ENCODE measurements around the gene MAP4K2. TPM values are rescaled to one million over a fixed set of nuclear protein-coding genes. Genes with fewer than 3 reads are reported as not detected.
A peak's percentile ranks its signal among the peaks of the same experiment; 100 is the strongest.

MAP4K2 gene
- polyA plus RNA-seq, 1 of the 3 experiments (the other 2 are of a cell fraction) = 20.0 TPM

DNA sequence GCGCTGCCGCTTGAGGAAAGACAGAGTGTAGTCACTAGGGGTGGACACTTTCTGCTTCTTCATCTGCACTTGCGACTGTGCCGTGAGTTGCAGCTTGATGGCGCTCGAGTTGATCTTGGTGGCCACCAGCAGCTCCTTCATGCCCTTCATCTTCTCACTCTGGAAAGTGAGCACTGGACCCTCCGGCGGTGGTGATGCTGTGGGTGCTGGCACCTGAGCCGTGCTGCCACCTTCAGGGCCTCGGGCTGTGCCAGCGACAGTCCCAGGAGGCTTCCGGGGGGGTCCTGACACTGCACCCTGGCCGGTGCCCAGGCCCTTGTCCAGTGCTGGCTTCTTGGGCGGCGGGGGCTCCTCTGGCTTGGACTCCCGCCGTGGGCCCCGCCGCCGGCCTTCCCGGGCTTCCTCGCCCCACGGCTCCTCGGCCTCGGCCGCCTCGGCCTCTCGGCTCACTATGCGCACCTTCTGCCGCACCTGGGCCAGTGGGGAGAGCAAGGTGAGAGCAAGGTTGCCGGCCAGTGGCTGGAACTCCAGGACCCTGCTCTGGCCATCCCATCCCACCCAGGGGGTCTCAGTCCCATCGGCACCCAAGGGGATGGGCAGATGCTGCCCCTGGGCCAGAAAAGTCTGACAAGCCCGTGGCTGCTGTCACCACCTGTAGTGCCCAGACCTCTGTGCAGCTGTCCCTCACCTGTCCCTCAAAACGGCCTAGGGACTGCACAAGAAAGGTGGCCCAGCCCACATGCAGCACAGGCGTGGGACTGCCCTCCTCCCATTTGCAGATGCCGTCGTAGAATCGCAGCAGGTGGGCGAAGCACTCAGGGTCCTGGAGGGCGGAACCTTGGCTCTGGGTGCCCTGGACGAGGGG is 1.6 kb upstream of the MAP4K2 start:
- H3K4me2 ChIP-seq = peak overlapping the region; percentile 87
- CTCF ChIA-PET = interaction anchor here (1.0 to 3.3 kb wide), 5 partner anchors 8 to 116 kb away, joined by 3 to 20 read pairs (median 4); partner anchors contain the start of genes CDC42BPG and RASGRP2
- POLR2A ChIA-PET = interaction anchor here (0.7 kb wide), 1 partner anchor 26 kb away, joined by 3 read pairs; the partner anchor contains the start of gene SF1

More for the DNA sequence above, 1.6 kb upstream of the MAP4K2 start:
- peaks cover 0 to 36% of the 10 kb centered on the region in 2 experiments for H3K36me3 ChIP-seq (replicated peaks in 1 of 2; ENCODE audit: control insufficient read depth in 1 of 2, insufficient read depth in 2 of 2, low read length in 1 of 2)
- H3K79me2 ChIP-seq (ENCODE audit: insufficient read depth) = peaks cover 9% of the 10 kb centered on the region
- H2AFZ ChIP-seq (ENCODE audit: low read depth) = no peak overlapping the region
- DNase-seq = no peak
- H4K20me1 ChIP-seq (ENCODE audit: insufficient read depth) = no peaks in the 10 kb centered on the region
- peaks cover 3% of the 10 kb centered on the region for H3F3A ChIP-seq (replicated peaks; ENCODE audit: insufficient read depth)
- H3K9ac ChIP-seq = no peak overlapping the region
- WGBS (ENCODE audit: low lambda C conversion rate) = 91% methylated on average over 20 of the region's 41 CpGs
- no peaks in the 10 kb centered on the region for H3K9me2 ChIP-seq
- no peaks in the 10 kb centered on the region for H3K9me3 ChIP-seq
- H3K4me3 ChIP-seq (ENCODE audit: low read depth in 2 of 2, low read length in 1 of 2) = no peak overlapping the region
- TF ChIP-seq, protein P1, sequence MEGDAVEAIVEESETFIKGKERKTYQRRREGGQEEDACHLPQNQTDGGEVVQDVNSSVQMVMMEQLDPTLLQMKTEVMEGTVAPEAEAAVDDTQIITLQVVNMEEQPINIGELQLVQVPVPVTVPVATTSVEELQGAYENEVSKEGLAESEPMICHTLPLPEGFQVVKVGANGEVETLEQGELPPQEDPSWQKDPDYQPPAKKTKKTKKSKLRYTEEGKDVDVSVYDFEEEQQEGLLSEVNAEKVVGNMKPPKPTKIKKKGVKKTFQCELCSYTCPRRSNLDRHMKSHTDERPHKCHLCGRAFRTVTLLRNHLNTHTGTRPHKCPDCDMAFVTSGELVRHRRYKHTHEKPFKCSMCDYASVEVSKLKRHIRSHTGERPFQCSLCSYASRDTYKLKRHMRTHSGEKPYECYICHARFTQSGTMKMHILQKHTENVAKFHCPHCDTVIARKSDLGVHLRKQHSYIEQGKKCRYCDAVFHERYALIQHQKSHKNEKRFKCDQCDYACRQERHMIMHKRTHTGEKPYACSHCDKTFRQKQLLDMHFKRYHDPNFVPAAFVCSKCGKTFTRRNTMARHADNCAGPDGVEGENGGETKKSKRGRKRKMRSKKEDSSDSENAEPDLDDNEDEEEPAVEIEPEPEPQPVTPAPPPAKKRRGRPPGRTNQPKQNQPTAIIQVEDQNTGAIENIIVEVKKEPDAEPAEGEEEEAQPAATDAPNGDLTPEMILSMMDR (IDR thresholded peaks at IDR 0.05) = no peak
- no peak for TF ChIP-seq MEF2A (IDR thresholded peaks at IDR 0.05; ENCODE audit: borderline replicate concordance, low read depth)
- TF ChIP-seq, protein P2, sequence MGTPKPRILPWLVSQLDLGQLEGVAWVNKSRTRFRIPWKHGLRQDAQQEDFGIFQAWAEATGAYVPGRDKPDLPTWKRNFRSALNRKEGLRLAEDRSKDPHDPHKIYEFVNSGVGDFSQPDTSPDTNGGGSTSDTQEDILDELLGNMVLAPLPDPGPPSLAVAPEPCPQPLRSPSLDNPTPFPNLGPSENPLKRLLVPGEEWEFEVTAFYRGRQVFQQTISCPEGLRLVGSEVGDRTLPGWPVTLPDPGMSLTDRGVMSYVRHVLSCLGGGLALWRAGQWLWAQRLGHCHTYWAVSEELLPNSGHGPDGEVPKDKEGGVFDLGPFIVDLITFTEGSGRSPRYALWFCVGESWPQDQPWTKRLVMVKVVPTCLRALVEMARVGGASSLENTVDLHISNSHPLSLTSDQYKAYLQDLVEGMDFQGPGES (IDR thresholded peaks at IDR 0.05; ENCODE audit: low read depth, low read length) = no peak
- TF ChIP-seq, protein P3, sequence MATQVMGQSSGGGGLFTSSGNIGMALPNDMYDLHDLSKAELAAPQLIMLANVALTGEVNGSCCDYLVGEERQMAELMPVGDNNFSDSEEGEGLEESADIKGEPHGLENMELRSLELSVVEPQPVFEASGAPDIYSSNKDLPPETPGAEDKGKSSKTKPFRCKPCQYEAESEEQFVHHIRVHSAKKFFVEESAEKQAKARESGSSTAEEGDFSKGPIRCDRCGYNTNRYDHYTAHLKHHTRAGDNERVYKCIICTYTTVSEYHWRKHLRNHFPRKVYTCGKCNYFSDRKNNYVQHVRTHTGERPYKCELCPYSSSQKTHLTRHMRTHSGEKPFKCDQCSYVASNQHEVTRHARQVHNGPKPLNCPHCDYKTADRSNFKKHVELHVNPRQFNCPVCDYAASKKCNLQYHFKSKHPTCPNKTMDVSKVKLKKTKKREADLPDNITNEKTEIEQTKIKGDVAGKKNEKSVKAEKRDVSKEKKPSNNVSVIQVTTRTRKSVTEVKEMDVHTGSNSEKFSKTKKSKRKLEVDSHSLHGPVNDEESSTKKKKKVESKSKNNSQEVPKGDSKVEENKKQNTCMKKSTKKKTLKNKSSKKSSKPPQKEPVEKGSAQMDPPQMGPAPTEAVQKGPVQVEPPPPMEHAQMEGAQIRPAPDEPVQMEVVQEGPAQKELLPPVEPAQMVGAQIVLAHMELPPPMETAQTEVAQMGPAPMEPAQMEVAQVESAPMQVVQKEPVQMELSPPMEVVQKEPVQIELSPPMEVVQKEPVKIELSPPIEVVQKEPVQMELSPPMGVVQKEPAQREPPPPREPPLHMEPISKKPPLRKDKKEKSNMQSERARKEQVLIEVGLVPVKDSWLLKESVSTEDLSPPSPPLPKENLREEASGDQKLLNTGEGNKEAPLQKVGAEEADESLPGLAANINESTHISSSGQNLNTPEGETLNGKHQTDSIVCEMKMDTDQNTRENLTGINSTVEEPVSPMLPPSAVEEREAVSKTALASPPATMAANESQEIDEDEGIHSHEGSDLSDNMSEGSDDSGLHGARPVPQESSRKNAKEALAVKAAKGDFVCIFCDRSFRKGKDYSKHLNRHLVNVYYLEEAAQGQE (IDR thresholded peaks at IDR 0.05; ENCODE audit: low read depth, low read length) = no peak
- TF ChIP-seq FOXM1 (IDR thresholded peaks at IDR 0.05; ENCODE audit: low read depth) = no peak
- TF ChIP-seq JUND (IDR thresholded peaks at IDR 0.05) = no peak
- no peak for TF ChIP-seq TCF12 (IDR thresholded peaks at IDR 0.05)
- TF ChIP-seq, protein P4, sequence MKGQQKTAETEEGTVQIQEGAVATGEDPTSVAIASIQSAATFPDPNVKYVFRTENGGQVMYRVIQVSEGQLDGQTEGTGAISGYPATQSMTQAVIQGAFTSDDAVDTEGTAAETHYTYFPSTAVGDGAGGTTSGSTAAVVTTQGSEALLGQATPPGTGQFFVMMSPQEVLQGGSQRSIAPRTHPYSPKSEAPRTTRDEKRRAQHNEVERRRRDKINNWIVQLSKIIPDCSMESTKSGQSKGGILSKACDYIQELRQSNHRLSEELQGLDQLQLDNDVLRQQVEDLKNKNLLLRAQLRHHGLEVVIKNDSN (IDR thresholded peaks at IDR 0.05; ENCODE audit: borderline replicate concordance, low read depth) = no peak
- TF ChIP-seq, protein P5, sequence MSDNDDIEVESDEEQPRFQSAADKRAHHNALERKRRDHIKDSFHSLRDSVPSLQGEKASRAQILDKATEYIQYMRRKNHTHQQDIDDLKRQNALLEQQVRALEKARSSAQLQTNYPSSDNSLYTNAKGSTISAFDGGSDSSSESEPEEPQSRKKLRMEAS (IDR thresholded peaks at IDR 0.05; ENCODE audit: low read depth) = no peak
- TF ChIP-seq SMC3 (IDR thresholded peaks at IDR 0.05; ENCODE audit: low read depth, low read length) = no peak
- no peak for TF ChIP-seq YY1 (IDR thresholded peaks at IDR 0.05; ENCODE audit: low read depth)
- H3K27ac ChIP-seq (ENCODE audit: low read depth in 2 of 2, low read length in 1 of 2) = no peak overlapping the region; a peak in 1 of 4 replicates
- no peaks in the 10 kb centered on the region for H3K27me3 ChIP-seq (ENCODE audit: insufficient read depth)
- peaks cover 14 to 24% of the 10 kb centered on the region in 2 experiments; a peak in 3 of 4 replicates for H3K4me1 ChIP-seq (ENCODE audit: control insufficient read depth in 1 of 2, insufficient read depth in 2 of 2, low read depth in 1 of 2, low read length in 1 of 2)
